Ishikawa (cell line): ENCODE results near the gene CAMTA1.

Experiments used
- RAD21 ChIP-seq: IDR thresholded peaks from 2 replicates; pipeline ENCODE4 v1.6.1; 2012; ENCODE audit warnings: low read depth
- REST ChIP-seq: IDR thresholded peaks from 2 replicates; pipeline ENCODE4 v1.6.1; 2012; ENCODE audit warnings: low read depth, mild to moderate bottlenecking
- TEAD4 ChIP-seq: IDR thresholded peaks from 2 replicates; pipeline ENCODE4 v1.6.1; 2012
- YY1 ChIP-seq: IDR thresholded peaks from 2 replicates; pipeline ENCODE4 v1.6.1; 2012; ENCODE audit warnings: low read depth
- ZBTB7A ChIP-seq: IDR thresholded peaks from 2 replicates; pipeline ENCODE4 v1.6.1; 2012; ENCODE audit warnings: low read depth

DNA sequence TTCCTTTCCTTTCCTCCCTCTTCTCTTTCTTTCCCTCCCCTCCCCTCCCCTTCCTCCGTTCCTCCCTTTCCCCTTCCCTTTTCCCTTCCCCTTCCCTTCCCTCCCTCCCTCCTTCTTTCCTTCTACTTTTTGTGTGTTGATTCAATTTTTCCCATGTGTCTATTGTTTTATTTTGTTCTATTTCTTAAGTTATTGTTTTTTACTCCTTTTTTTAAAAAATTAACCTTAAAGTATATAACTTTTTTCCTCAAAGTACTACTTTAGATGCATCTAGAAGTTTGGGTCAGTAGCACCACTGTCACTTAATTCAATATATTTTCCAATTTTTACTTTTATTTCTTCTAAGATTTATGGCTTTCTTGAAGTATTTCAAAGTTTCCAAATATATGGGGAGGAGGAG lies 537.7 kb downstream of the CAMTA1 start:
- TF ChIP-seq RAD21, result no peak
- no peak for TF ChIP-seq ZBTB7A
- no peak for TF ChIP-seq TEAD4
- TF ChIP-seq REST, result no peak
- TF ChIP-seq YY1, result no peak
